Cardiac muscle cell (in vitro differentiated cells and primary cell): Measurements from ENCODE around the gene CUX1. TPM values are rescaled to one million over a fixed set of nuclear protein-coding genes. Genes with fewer than 3 reads are reported as not detected.

Experiments used
- DNase-seq, 2 donors: peaks; one replicate each; pipeline versions ENCODE4 v3.0.0 to v3.0.0-alpha.2; 2010 to 2017; ENCODE audit warnings: low read depth in 1 of 2, low spot score in 1 of 2
- H3K27ac ChIP-seq: fragments of 200-600 bp; sonication (generic); 2 replicates; pipeline ENCODE4 v1.5.1; 2016
- H3K27me3 ChIP-seq: fragments of 200-600 bp; sonication (generic); 2 replicates; pipeline ENCODE4 v1.6.0; 2016; ENCODE audit warnings: control low read depth
- H3K36me3 ChIP-seq: fragments of 200-600 bp; sonication (generic); 2 replicates; pipeline ENCODE4 v1.5.1; 2016; ENCODE audit warnings: control low read depth
- H3K4me1 ChIP-seq: fragments of 200-600 bp; sonication (generic); 2 replicates; pipeline ENCODE4 v1.8.1; 2017; ENCODE audit warnings: low read depth, mild to moderate bottlenecking, mixed run types
- H3K4me3 ChIP-seq: fragments of 200-600 bp; sonication (generic); 2 replicates; pipeline ENCODE4 v1.5.1; 2016; ENCODE audit warnings: mild to moderate bottlenecking
- H3K9me3 ChIP-seq: fragments of 200-600 bp; sonication (generic); 2 replicates; pipeline ENCODE4 v1.5.1; 2017; ENCODE audit warnings: low read depth, mild to moderate bottlenecking, control low read depth
- CTCF ChIP-seq: IDR thresholded peaks from 2 replicates; pipeline ENCODE4 v1.5.1; 2012; ENCODE audit warnings: low read depth, mild to moderate bottlenecking, low read length
- polyA plus RNA-seq: library from polyadenylated mRNA; unstranded; fragments of >200 nt; fragmentation: Nextera tagmentation; extraction: Ambion mirVana; gene quantifications from 2 replicates; pipeline ENCODE4 v1.2.1, GENCODE V29; 2016
- total RNA-seq: library from RNA; depleted of rRNA; stranded (reverse); fragments of >200 nt; gene quantifications from 2 replicates; pipeline ENCODE4 v1.2.3, GENCODE V29; 2016

The CUX1 gene
- total and polyA plus RNA-seq, 2 experiments from 2014 or later, result 67.7 to 85.3 TPM

GRCh38 chr7:101978683-101979082 lies 161.3 kb downstream of the CUX1 start:
- Histone ChIP-seq H3K36me3 (no peaks in the 10 kb centered on the region), H3K27ac (no peak overlapping the region), H3K4me1 (peaks cover 7% of the 10 kb centered on the region), H3K4me3 (no peak overlapping the region), H3K27me3 (no peaks in the 10 kb centered on the region), H3K9me3 (no peaks in the 10 kb centered on the region)
- DNase-seq, result no peak
- no peak for TF ChIP-seq CTCF

- H3K9me3 ChIP-seq, result no peaks in the 10 kb centered on the region
- TF ChIP-seq CTCF, result no peak
- peaks cover 17% of the 10 kb centered on the region for H3K4me1 ChIP-seq
- no peak overlapping the region for H3K4me3 ChIP-seq
- DNase-seq, result no peak
- H3K27ac ChIP-seq, result no peak overlapping the region
- no peaks in the 10 kb centered on the region for H3K27me3 ChIP-seq
- no peaks in the 10 kb centered on the region for H3K36me3 ChIP-seq
Measured at GRCh38 chr7:101983147-101983811, 165.9 kb downstream of the CUX1 start.

- Histone ChIP-seq H3K36me3 (no peaks in the 10 kb centered on the region), H3K27me3 (no peaks in the 10 kb centered on the region), H3K27ac (no peak overlapping the region), H3K9me3 (no peaks in the 10 kb centered on the region), H3K4me1 (peaks cover 17% of the 10 kb centered on the region), H3K4me3 (no peak overlapping the region)
- TF ChIP-seq CTCF, result no peak
- DNase-seq, result no peak
Measured at GRCh38 chr7:101984133-101984879, 166.9 kb downstream of the CUX1 start.

GRCh38 chr7:101985057-101985902 lies 167.9 kb downstream of the CUX1 start:
- no peak overlapping the region for H3K4me3 ChIP-seq
- H3K27ac ChIP-seq, result peak overlapping the region; percentile 81
- no peaks in the 10 kb centered on the region for H3K36me3 ChIP-seq
- TF ChIP-seq CTCF, result no peak
- no peaks in the 10 kb centered on the region for H3K27me3 ChIP-seq
- H3K9me3 ChIP-seq, result no peaks in the 10 kb centered on the region
- no peak for DNase-seq
- peaks cover 17% of the 10 kb centered on the region for H3K4me1 ChIP-seq

- H3K9me3 ChIP-seq, result no peaks in the 10 kb centered on the region
- no peaks in the 10 kb centered on the region for H3K36me3 ChIP-seq
- peaks cover 17% of the 10 kb centered on the region for H3K4me1 ChIP-seq
- H3K4me3 ChIP-seq, result no peak overlapping the region
- TF ChIP-seq CTCF, result no peak
- H3K27me3 ChIP-seq, result no peaks in the 10 kb centered on the region
- DNase-seq, result peak; percentile 13 to 65
- H3K27ac ChIP-seq, result peak overlapping the region; percentile 81
Measured at GRCh38 chr7:101985903-101986734, 168.7 kb downstream of the CUX1 start.
